HL-60 (cell line): ENCODE measurements around the gene TTC39B.

Experiments
- DNase-seq, 2 experiments: peaks; one replicate each; pipeline ENCODE4 v3.0.0-alpha.2; 2010 to 2020; ENCODE audit warnings: low read depth in 1 of 2, low spot score in 1 of 2
- H3K27ac ChIP-seq: fragments of 250-450 bp; sonication (Bioruptor Pico); replicated peaks from 2 replicates; pipeline ENCODE4 v1.5.1; 2020; ENCODE audit warnings: mild to moderate bottlenecking, moderate library complexity
- H3K27me3 ChIP-seq: fragments of 250-450 bp; sonication (Bioruptor Pico); 2 replicates; pipeline ENCODE4 v1.5.1; 2021; ENCODE audit warnings: mild to moderate bottlenecking, moderate library complexity; ENCODE audit not compliant: insufficient read depth, poor library complexity, severe bottlenecking
- H3K4me3 ChIP-seq: replicated peaks from 2 replicates; pipeline ENCODE4 v1.5.1; 2011; ENCODE audit warnings: mild to moderate bottlenecking, control low read depth, low read length; ENCODE audit not compliant: insufficient read depth
- GABPA ChIP-seq: IDR thresholded peaks from 2 replicates; pipeline ENCODE4 v1.6.1; 2012; ENCODE audit warnings: low read depth
- POLR2AphosphoS5 ChIP-seq: IDR thresholded peaks from 2 replicates; pipeline ENCODE4 v1.6.1; 2012; ENCODE audit warnings: low read depth
- SPI1 ChIP-seq: IDR thresholded peaks from 2 replicates; pipeline ENCODE4 v1.6.1; 2012; ENCODE audit warnings: low read depth, mild to moderate bottlenecking, borderline replicate concordance
- TF ChIP-seq, protein P1 (sequence below): IDR thresholded peaks from one replicate; pipeline ENCODE4 v1.5.1; 2011; ENCODE audit warnings: low read length, control low read depth, inconsistent platforms; ENCODE audit not compliant: insufficient read depth
- TF ChIP-seq, protein P2 (sequence below): IDR thresholded peaks from 2 replicates; pipeline ENCODE4 v1.6.1; 2012; ENCODE audit warnings: low read depth; ENCODE audit not compliant: insufficient replicate concordance

The TTC39B gene

DNA sequence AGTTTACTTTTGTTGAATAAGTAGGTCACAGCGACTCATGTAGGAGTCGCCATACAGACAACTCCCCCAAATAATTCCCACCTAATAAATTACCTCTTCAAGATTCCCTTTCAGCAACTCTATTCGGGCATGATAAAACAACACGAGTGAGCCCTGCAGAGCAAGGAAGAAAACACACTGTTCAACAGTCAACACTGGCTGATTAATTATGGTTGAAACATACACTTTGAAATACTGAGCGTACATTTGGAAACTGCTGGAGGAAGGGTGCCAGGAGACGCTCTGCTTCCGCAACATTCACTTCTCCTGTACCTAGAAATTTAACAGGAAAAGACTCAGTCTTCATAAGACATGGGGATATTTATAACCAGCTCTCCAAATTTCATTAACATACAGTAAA, 117.5 kb downstream of the TTC39B start:
- no peak for DNase-seq
- H3K27me3 ChIP-seq, result no peaks in the 10 kb centered on the region
- no peak overlapping the region for H3K4me3 ChIP-seq
- TF ChIP-seq, protein P1, sequence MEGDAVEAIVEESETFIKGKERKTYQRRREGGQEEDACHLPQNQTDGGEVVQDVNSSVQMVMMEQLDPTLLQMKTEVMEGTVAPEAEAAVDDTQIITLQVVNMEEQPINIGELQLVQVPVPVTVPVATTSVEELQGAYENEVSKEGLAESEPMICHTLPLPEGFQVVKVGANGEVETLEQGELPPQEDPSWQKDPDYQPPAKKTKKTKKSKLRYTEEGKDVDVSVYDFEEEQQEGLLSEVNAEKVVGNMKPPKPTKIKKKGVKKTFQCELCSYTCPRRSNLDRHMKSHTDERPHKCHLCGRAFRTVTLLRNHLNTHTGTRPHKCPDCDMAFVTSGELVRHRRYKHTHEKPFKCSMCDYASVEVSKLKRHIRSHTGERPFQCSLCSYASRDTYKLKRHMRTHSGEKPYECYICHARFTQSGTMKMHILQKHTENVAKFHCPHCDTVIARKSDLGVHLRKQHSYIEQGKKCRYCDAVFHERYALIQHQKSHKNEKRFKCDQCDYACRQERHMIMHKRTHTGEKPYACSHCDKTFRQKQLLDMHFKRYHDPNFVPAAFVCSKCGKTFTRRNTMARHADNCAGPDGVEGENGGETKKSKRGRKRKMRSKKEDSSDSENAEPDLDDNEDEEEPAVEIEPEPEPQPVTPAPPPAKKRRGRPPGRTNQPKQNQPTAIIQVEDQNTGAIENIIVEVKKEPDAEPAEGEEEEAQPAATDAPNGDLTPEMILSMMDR, result no peak
- TF ChIP-seq GABPA, result no peak
- TF ChIP-seq, protein P2, sequence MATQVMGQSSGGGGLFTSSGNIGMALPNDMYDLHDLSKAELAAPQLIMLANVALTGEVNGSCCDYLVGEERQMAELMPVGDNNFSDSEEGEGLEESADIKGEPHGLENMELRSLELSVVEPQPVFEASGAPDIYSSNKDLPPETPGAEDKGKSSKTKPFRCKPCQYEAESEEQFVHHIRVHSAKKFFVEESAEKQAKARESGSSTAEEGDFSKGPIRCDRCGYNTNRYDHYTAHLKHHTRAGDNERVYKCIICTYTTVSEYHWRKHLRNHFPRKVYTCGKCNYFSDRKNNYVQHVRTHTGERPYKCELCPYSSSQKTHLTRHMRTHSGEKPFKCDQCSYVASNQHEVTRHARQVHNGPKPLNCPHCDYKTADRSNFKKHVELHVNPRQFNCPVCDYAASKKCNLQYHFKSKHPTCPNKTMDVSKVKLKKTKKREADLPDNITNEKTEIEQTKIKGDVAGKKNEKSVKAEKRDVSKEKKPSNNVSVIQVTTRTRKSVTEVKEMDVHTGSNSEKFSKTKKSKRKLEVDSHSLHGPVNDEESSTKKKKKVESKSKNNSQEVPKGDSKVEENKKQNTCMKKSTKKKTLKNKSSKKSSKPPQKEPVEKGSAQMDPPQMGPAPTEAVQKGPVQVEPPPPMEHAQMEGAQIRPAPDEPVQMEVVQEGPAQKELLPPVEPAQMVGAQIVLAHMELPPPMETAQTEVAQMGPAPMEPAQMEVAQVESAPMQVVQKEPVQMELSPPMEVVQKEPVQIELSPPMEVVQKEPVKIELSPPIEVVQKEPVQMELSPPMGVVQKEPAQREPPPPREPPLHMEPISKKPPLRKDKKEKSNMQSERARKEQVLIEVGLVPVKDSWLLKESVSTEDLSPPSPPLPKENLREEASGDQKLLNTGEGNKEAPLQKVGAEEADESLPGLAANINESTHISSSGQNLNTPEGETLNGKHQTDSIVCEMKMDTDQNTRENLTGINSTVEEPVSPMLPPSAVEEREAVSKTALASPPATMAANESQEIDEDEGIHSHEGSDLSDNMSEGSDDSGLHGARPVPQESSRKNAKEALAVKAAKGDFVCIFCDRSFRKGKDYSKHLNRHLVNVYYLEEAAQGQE, result no peak
- TF ChIP-seq SPI1, result no peak
- TF ChIP-seq POLR2AphosphoS5, result no peak
- H3K27ac ChIP-seq, result no peak overlapping the region

DNA sequence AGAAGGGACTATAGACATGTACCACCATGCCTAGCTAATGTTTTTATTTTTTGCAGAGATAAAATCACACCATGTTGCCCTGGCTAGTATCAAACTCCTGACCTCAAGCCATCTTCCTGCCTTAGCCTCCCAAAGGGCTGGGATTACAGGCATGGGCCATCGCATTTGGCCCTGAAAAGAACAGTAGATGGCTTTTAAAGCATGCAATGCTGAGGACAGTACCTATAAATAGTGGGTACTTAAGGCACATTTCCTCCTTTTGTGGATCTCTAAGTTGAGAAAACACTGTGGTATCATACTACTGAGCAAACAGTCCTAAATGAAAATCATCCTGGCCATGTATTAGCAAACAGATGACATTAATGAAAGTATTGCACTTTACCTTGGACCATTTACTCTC, 119.4 kb downstream of the TTC39B start:
- Histone ChIP-seq H3K4me3 (no peak overlapping the region), H3K27me3 (no peaks in the 10 kb centered on the region), H3K27ac (no peak overlapping the region)
- DNase-seq, result no peak
- no peak for TF ChIP-seq GABPA
- TF ChIP-seq, protein P2, result no peak
- no peak for TF ChIP-seq POLR2AphosphoS5
- TF ChIP-seq SPI1, result no peak
- TF ChIP-seq, protein P1, result no peak

DNA sequence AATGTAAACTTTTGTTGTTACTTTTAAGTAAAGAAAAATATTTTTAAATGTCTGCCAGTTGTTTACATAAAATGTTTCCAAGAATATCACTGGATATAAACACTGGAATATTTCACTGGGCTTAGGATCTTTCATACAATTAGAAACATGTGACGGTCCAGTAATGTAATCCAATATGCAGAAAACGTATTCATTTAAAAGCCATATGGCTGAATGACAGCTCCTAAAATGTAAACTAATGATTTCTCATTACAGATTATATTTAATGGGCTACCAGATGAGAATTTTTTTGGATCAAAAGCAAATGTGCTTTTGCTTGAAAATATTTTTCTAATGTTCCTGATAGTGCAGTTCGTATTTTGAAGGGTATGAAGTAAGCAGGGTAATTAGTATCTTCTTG, 124.3 kb downstream of the TTC39B start:
- no peaks in the 10 kb centered on the region for H3K27me3 ChIP-seq
- DNase-seq, result no peak
- H3K27ac ChIP-seq, result no peak overlapping the region
- no peak overlapping the region for H3K4me3 ChIP-seq
- TF ChIP-seq, protein P1, result no peak
- no peak for TF ChIP-seq SPI1

DNA sequence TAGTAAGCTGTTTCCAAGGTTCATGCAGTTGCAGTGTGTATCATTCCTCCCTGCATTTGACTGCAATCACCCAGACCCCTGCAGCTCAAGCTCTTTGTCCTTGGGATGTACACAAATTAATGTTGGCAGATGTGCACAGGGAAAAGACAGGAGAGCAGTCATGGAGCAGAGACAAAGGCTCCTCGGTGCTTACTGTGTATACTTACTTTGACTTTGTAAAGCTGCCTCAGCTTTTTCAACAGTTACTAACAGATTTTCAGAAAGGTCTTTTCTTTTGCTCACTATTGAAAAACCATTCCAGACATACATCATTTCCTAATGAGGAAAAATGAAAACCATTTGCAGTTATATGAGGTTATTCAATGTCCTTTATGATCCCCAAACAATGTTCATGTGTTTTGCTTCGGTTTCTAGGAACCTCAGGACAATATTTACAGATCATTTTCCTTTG, 124.9 kb downstream of the TTC39B start:
- H3K4me3 ChIP-seq, result no peak overlapping the region
- no peaks in the 10 kb centered on the region for H3K27me3 ChIP-seq
- no peak overlapping the region for H3K27ac ChIP-seq
- TF ChIP-seq GABPA (no peak), SPI1 (no peak), POLR2AphosphoS5 (no peak)
- TF ChIP-seq, protein P2, result no peak
- TF ChIP-seq, protein P1, result no peak
- no peak for DNase-seq
